Measurements from ENCODE around the gene VPS8. TPM values are rescaled to one million over a fixed set of nuclear protein-coding genes. Genes with fewer than 3 reads are reported as not detected.

The VPS8 gene
- total and polyA plus RNA-seq, 9 of the 15 experiments (the other 6 are each of a cell fraction or from before 2014, with no cell fraction given): 7.2 to 41.0 (median 28.3) TPM

GRCh38 chr3:184784731-184785500 is 27.1 kb upstream of the VPS8 start:
- TF ChIP-seq ARID4B (CRISPR knock-in tag; IDR thresholded peaks at IDR 0.05) (no peak), HMBOX1 (IDR thresholded peaks at IDR 0.05) (peak; percentile 55; the same call in 1 of the 2 replicates), BCL6 (CRISPR knock-in tag; IDR thresholded peaks at IDR 0.05) (no peak), ID3 (CRISPR knock-in tag; IDR thresholded peaks at IDR 0.05) (no peak), ID3 (tag; IDR thresholded peaks at IDR 0.05) (no peak)
- no peak overlapping the region for H3K9ac ChIP-seq (ENCODE audit: insufficient read depth in 1 of 2, low read depth in 2 of 2, low read length in 2 of 2)
- H3K4me3 ChIP-seq: no peak overlapping the region
- H4K20me1 ChIP-seq (replicated peaks; ENCODE audit: control insufficient read depth, insufficient read depth, low read length): no peaks in the 10 kb centered on the region
- 3% methylated on average over 13 of the region's 13 CpGs for WGBS (ENCODE audit: insufficient coverage, low coverage, missing lambda C conversion rate)
- no peaks in the 10 kb centered on the region for H3K9me3 ChIP-seq (replicated peaks; ENCODE audit: control insufficient read depth, insufficient read depth, low read depth, low read length)
- H3K4me2 ChIP-seq (ENCODE audit: insufficient read depth, low read length): no peak overlapping the region
- ChIA-PET POLR2A (interaction anchor here (0.7 to 1.7 kb wide), 3 partner anchors 73 to 289 kb away, joined by 3 to 4 read pairs (median 3); partner anchors contain the start of gene MAGEF1), CTCF (ENCODE audit: low intra/inter-chr PET ratio) (interaction anchor here (1.1 kb wide), 1 partner anchor 227 kb away, joined by 3 read pairs; no protein-coding TSS in a partner anchor)
- H3K27ac ChIP-seq (ENCODE audit: extremely low read depth, low read depth, low read length): no peak overlapping the region
- ATAC-seq: no peak
- in situ Hi-C loops (cut with MboI) (loop anchor here (25.0 kb wide), 1 partner anchor 373 kb away; no protein-coding TSS in a partner anchor), intact Hi-C loops (cut with micrococcal nuclease) (no loop called here)
- no peaks in the 10 kb centered on the region for H3K4me1 ChIP-seq (replicated peaks in 1 of 2; ENCODE audit: control insufficient read depth in 2 of 2, insufficient read depth in 2 of 2, low read length in 2 of 2)
- H3K27me3 ChIP-seq (ENCODE audit: control insufficient read depth in 2 of 2, insufficient read depth in 2 of 2, low read length in 2 of 2): peaks cover 56 to 83% of the 10 kb centered on the region in 2 experiments
- DNase-seq (ENCODE audit: extremely low read depth in 1 of 4, low spot score in 3 of 4): no peak
- no peaks in the 10 kb centered on the region for H3K79me2 ChIP-seq (ENCODE audit: control insufficient read depth, insufficient read depth, low read length)
- BruUV-seq (replicated peaks): no TSS peak
- H3K9me1 ChIP-seq (ENCODE audit: control insufficient read depth, insufficient read depth, low read length): no peaks in the 10 kb centered on the region
- H2AFZ ChIP-seq (ENCODE audit: low read depth, low read length): no peak overlapping the region
- FAIRE-seq: no peak
- no peaks in the 10 kb centered on the region for H3K36me3 ChIP-seq (ENCODE audit: control insufficient read depth, insufficient read depth, low read length)

Measured in K562 (cell line).